Cardiac muscle cell (in vitro differentiated cells and primary cell): Measurements from ENCODE around the gene TOR1A. TPM values are rescaled to one million over a fixed set of nuclear protein-coding genes. Genes with fewer than 3 reads are reported as not detected.
"Not testable (repeated sequence)": the region's sequence is repeated elsewhere in the genome, so short reads cannot be mapped to it uniquely, and the experiment has no call there.

ENCODE experiments used
- DNase-seq, 2 donors: peaks; one replicate each; pipeline versions ENCODE4 v3.0.0 to v3.0.0-alpha.2; 2010 to 2017; ENCODE audit warnings: low read depth in 1 of 2, low spot score in 1 of 2
- H3K27ac ChIP-seq: fragments of 200-600 bp; sonication (generic); 2 replicates; pipeline ENCODE4 v1.5.1; 2016
- H3K27me3 ChIP-seq: fragments of 200-600 bp; sonication (generic); 2 replicates; pipeline ENCODE4 v1.6.0; 2016; ENCODE audit warnings: control low read depth
- H3K36me3 ChIP-seq: fragments of 200-600 bp; sonication (generic); 2 replicates; pipeline ENCODE4 v1.5.1; 2016; ENCODE audit warnings: control low read depth
- H3K4me1 ChIP-seq: fragments of 200-600 bp; sonication (generic); 2 replicates; pipeline ENCODE4 v1.8.1; 2017; ENCODE audit warnings: low read depth, mild to moderate bottlenecking, mixed run types
- H3K4me3 ChIP-seq: fragments of 200-600 bp; sonication (generic); 2 replicates; pipeline ENCODE4 v1.5.1; 2016; ENCODE audit warnings: mild to moderate bottlenecking
- H3K9me3 ChIP-seq: fragments of 200-600 bp; sonication (generic); 2 replicates; pipeline ENCODE4 v1.5.1; 2017; ENCODE audit warnings: low read depth, mild to moderate bottlenecking, control low read depth
- CTCF ChIP-seq: IDR thresholded peaks from 2 replicates; pipeline ENCODE4 v1.5.1; 2012; ENCODE audit warnings: low read depth, mild to moderate bottlenecking, low read length
- polyA plus RNA-seq: library from polyadenylated mRNA; unstranded; fragments of >200 nt; fragmentation: Nextera tagmentation; extraction: Ambion mirVana; gene quantifications from 2 replicates; pipeline ENCODE4 v1.2.1, GENCODE V29; 2016
- total RNA-seq: library from RNA; depleted of rRNA; stranded (reverse); fragments of >200 nt; gene quantifications from 2 replicates; pipeline ENCODE4 v1.2.3, GENCODE V29; 2016

TOR1A gene
- total and polyA plus RNA-seq, 2 experiments from 2014 or later, result 28.2 to 35.2 TPM

- Histone ChIP-seq H3K36me3 (peaks cover 2% of the 10 kb centered on the region), H3K27me3 (no peaks in the 10 kb centered on the region), H3K9me3 (no peaks in the 10 kb centered on the region), H3K4me3 (no peak overlapping the region), H3K27ac (no peak overlapping the region), H3K4me1 (no peaks in the 10 kb centered on the region)
- no peak for DNase-seq
- no peak for TF ChIP-seq CTCF
These were observed 17.9 kb downstream of the TOR1A start for GRCh38 chr9:129806061-129806460.

- Histone ChIP-seq H3K36me3 (no peaks in the 10 kb centered on the region), H3K4me3 (peak overlapping the region; percentile 89), H3K4me1 (no peaks in the 10 kb centered on the region), H3K27ac (no peak overlapping the region), H3K9me3 (no peaks in the 10 kb centered on the region), H3K27me3 (no peaks in the 10 kb centered on the region)
- no peak for TF ChIP-seq CTCF
- no peak for DNase-seq
These were observed 20.3 kb downstream of the TOR1A start for GRCh38 chr9:129803676-129804060.

GRCh38 chr9:129802833-129803675 is 20.9 kb downstream of the TOR1A start, which contains the start of gene TOR1B:
Gene TOR1B, plus strand, starts transcription at chr9:129803184. Its CDS starts 29 bp downstream, at chr9:129803213.
- Histone ChIP-seq H3K27ac (peak within 1 kb of the TSS; percentile 11), H3K27me3 (no peaks in the 10 kb centered on the region), H3K4me1 (no peaks in the 10 kb centered on the region), H3K4me3 (peak within 1 kb of the TSS; percentile 89), H3K36me3 (no peaks in the 10 kb centered on the region), H3K9me3 (no peaks in the 10 kb centered on the region)
- TF ChIP-seq CTCF, result no peak
- peak; percentile 94 to 97 for DNase-seq

- Histone ChIP-seq H3K4me3 (no peak overlapping the region), H3K36me3 (no peaks in the 10 kb centered on the region), H3K27ac (no peak overlapping the region), H3K27me3 (no peaks in the 10 kb centered on the region), H3K4me1 (no peaks in the 10 kb centered on the region), H3K9me3 (no peaks in the 10 kb centered on the region)
- TF ChIP-seq CTCF, result no peak
- DNase-seq, result no peak
These were observed 22.4 kb downstream of the TOR1A start for GRCh38 chr9:129801504-129801903.

GRCh38 chr9:129798973-129799372 is 25.0 kb downstream of the TOR1A start:
- DNase-seq, result no peak

GRCh38 chr9:129796029-129796428 is 27.9 kb downstream of the TOR1A start:
- H3K4me3 ChIP-seq, DNase-seq, H3K36me3 ChIP-seq, H3K4me1 ChIP-seq, H3K9me3 ChIP-seq, H3K27ac ChIP-seq: not testable (repeated sequence)
- H3K27me3 ChIP-seq, result peaks cover 26% of the 10 kb centered on the region

More at GRCh38 chr9:129798973-129799372, 25.0 kb downstream of the TOR1A start:
- no peaks in the 10 kb centered on the region for H3K4me1 ChIP-seq
- no peak for TF ChIP-seq CTCF
- H3K9me3 ChIP-seq, result no peaks in the 10 kb centered on the region
- no peak overlapping the region for H3K4me3 ChIP-seq
- H3K27ac ChIP-seq, result no peak overlapping the region
- no peaks in the 10 kb centered on the region for H3K36me3 ChIP-seq
- peaks cover 20% of the 10 kb centered on the region for H3K27me3 ChIP-seq
